Ascending aorta (tissue), 2 donors: ENCODE results near the gene DEPDC5. TPM values are rescaled to one million over a fixed set of nuclear protein-coding genes. Genes with fewer than 3 reads are reported as not detected.

Source experiments
- DNase-seq, 2 donors: peaks; one replicate each; pipeline ENCODE4 v3.0.0-alpha.2; 2019; ENCODE audit warnings: low spot score in 2 of 2
- H3K27ac ChIP-seq, 2 donors: fragments of 200-600 bp; sonication (generic); one replicate each; pipeline ENCODE4 v1.5.1; 2016 to 2017; ENCODE audit warnings: mild to moderate bottlenecking in 1 of 2
- H3K27me3 ChIP-seq: fragments of 200-600 bp; sonication (generic); one replicate; pipeline ENCODE4 v1.5.1; 2017
- H3K36me3 ChIP-seq, 2 donors: fragments of 200-600 bp; sonication (generic); one replicate each; pipeline ENCODE4 v1.5.1; 2016
- H3K4me1 ChIP-seq, 2 donors: fragments of 200-600 bp; sonication (generic); one replicate each; pipeline ENCODE4 v1.5.1; 2016 to 2017; ENCODE audit warnings: mild to moderate bottlenecking in 1 of 2
- H3K4me3 ChIP-seq, 2 donors: fragments of 200-600 bp; sonication (generic); one replicate each; pipeline ENCODE4 v1.5.1; 2016 to 2017; ENCODE audit warnings: mild to moderate bottlenecking in 1 of 2
- H3K9me3 ChIP-seq, 2 donors: fragments of 200-600 bp; sonication (generic); one replicate each; pipeline ENCODE4 v1.5.1; 2016
- CTCF ChIP-seq, 3 experiments: fragments of 200-600 bp in 2 of 3; fragments of 450-650 bp in 1 of 3; sonication (generic) in 2 of 3; IDR thresholded peaks; one replicate each; pipeline ENCODE4 v1.5.1; 2016 to 2019; ENCODE audit warnings: antibody characterized with exemption in 3 of 3, mild to moderate bottlenecking in 1 of 3, moderate library complexity in 1 of 3
- intact Hi-C: fragments of 100-400 bp; cut with DNase I; formaldehyde crosslinking; loops from one replicate; pipeline ENCODE4 v1.15.1; 2023
- total RNA-seq: library from RNA; depleted of rRNA; stranded (reverse); fragments of >200 nt; gene quantifications from one replicate; pipeline ENCODE4 v1.1.0, GENCODE V29; 2016

The DEPDC5 gene
- total RNA-seq, 1 donor from 2014 or later = 5.2 TPM

GRCh38 chr22:31940506-31940905 lies 186.7 kb downstream of the DEPDC5 start:
- intact Hi-C loops = loop anchor here (10.0 kb wide), 1 partner anchor 276 kb away; the partner anchor contains the start of gene PISD
- DNase-seq = no peak
- Histone ChIP-seq H3K27ac (no peak overlapping the region), H3K4me1 (peaks cover 0 to 3% of the 10 kb centered on the region in 2 donors), H3K27me3 (no peaks in the 10 kb centered on the region), H3K9me3 (no peaks in the 10 kb centered on the region), H3K4me3 (no peak overlapping the region), H3K36me3 (no peaks in the 10 kb centered on the region)
- TF ChIP-seq CTCF (IDR thresholded peaks at IDR 0.05) = no peak

- H3K27me3 ChIP-seq = no peaks in the 10 kb centered on the region
- intact Hi-C loops = loop anchor here (2.0 to 10.0 kb wide), 2 partner anchors 15 to 277 kb away; partner anchors contain the start of gene PISD
- no peak for TF ChIP-seq CTCF (IDR thresholded peaks at IDR 0.05)
- no peaks in the 10 kb centered on the region for H3K36me3 ChIP-seq
- H3K4me1 ChIP-seq = peaks cover 0 to 3% of the 10 kb centered on the region in 2 donors
- no peaks in the 10 kb centered on the region for H3K9me3 ChIP-seq
- no peak for DNase-seq
- H3K4me3 ChIP-seq = no peak overlapping the region
- no peak overlapping the region for H3K27ac ChIP-seq
Observed at GRCh38 chr22:31942091-31942490, 188.3 kb downstream of the DEPDC5 start.

GRCh38 chr22:31943206-31943977 lies 189.6 kb downstream of the DEPDC5 start:
- intact Hi-C loops = loop anchor here (2.0 to 10.0 kb wide), 2 partner anchors 13 to 279 kb away; partner anchors contain the start of gene PISD
- H3K36me3 ChIP-seq = no peaks in the 10 kb centered on the region
- peaks cover 0 to 3% of the 10 kb centered on the region in 2 donors for H3K4me1 ChIP-seq
- no peaks in the 10 kb centered on the region for H3K9me3 ChIP-seq
- peak overlapping the region; percentile 83 to 98 for H3K4me3 ChIP-seq
- H3K27ac ChIP-seq = peak overlapping the region; percentile 95 to 99
- no peaks in the 10 kb centered on the region for H3K27me3 ChIP-seq
- no peak for DNase-seq
- no peak for TF ChIP-seq CTCF (IDR thresholded peaks at IDR 0.05)

- peaks cover 0 to 3% of the 10 kb centered on the region in 2 donors for H3K4me1 ChIP-seq
- H3K9me3 ChIP-seq = no peaks in the 10 kb centered on the region
- intact Hi-C loops = loop anchor here (1.0 to 10.0 kb wide), 4 partner anchors 13 to 279 kb away; partner anchors contain the start of gene PISD
- peak; percentile 70 to 96 for DNase-seq
- peaks cover 0 to under 1% of the 10 kb centered on the region in 2 donors for H3K36me3 ChIP-seq
- peak within 1 kb of the TSS; percentile 95 to 99 for H3K27ac ChIP-seq
- peak in 1 of 3 experiments; percentile 22 for TF ChIP-seq CTCF (IDR thresholded peaks at IDR 0.05)
- H3K27me3 ChIP-seq = no peaks in the 10 kb centered on the region
- H3K4me3 ChIP-seq = peak within 1 kb of the TSS; percentile 83 to 98
Observed at GRCh38 chr22:31943978-31944699, 190.3 kb downstream of the DEPDC5 start, which contains the start of gene YWHAH. Gene YWHAH, plus strand, starts transcription at chr22:31944535. Its CDS starts 199 bp downstream, at chr22:31944734.

- H3K27me3 ChIP-seq = no peaks in the 10 kb centered on the region
- H3K9me3 ChIP-seq = no peaks in the 10 kb centered on the region
- no peak for TF ChIP-seq CTCF (IDR thresholded peaks at IDR 0.05)
- intact Hi-C loops = loop anchor here (1.0 to 10.0 kb wide), 3 partner anchors 25 to 280 kb away; partner anchors contain the start of gene PISD
- peak in 1 of 2 donors; percentile 72 for DNase-seq
- peak overlapping the region; percentile 95 to 99 for H3K27ac ChIP-seq
- peaks cover 0 to 5% of the 10 kb centered on the region in 2 donors for H3K4me1 ChIP-seq
- H3K36me3 ChIP-seq = peaks cover 0 to 4% of the 10 kb centered on the region in 2 donors
- peak overlapping the region; percentile 83 to 98 for H3K4me3 ChIP-seq
Observed at GRCh38 chr22:31944700-31945442, 191.1 kb downstream of the DEPDC5 start.
